Measurements from ENCODE around the gene KRT12.

The KRT12 gene

GRCh38 chr17:40813804-40814203 is 53.2 kb downstream of the KRT12 start:
- no peak for DNase-seq

GRCh38 chr17:40812639-40813038 is 54.4 kb downstream of the KRT12 start:
- no peak for DNase-seq

Measured in central memory CD4-positive, alpha-beta T cell (primary cell).